DLD1 (cell line): ENCODE results near the gene MMS19.
"Not testable (repeated sequence)": the region's sequence is repeated elsewhere in the genome, so short reads cannot be mapped to it uniquely, and the experiment has no call there.

Source experiments
- in situ Hi-C: cut with HindIII; loops from 2 replicates; pipeline ENCODE4 v1.10.0; 2017; ENCODE audit warnings: low sequenced_read_pairs

Gene MMS19

DNA sequence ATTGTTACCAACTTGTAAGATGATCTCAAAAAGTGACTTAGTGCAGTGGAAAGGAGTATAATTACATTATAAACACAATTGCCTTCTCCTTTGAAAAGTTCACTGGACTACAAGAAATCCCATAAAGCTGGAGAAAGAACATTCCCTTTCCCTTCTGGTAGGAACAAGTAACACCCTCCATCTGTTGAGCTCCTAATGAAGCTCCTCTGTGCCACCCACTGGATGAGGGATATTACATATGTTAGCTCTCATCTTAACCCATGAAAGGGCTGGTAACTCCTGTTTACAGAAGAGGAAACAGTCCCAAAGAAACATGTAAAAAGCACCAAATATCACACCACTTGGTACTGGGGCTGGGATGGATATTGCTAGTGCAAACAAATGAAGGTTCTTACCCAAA is 64.2 kb downstream of the MMS19 start:
- in situ Hi-C loops: no loop called here

DNA sequence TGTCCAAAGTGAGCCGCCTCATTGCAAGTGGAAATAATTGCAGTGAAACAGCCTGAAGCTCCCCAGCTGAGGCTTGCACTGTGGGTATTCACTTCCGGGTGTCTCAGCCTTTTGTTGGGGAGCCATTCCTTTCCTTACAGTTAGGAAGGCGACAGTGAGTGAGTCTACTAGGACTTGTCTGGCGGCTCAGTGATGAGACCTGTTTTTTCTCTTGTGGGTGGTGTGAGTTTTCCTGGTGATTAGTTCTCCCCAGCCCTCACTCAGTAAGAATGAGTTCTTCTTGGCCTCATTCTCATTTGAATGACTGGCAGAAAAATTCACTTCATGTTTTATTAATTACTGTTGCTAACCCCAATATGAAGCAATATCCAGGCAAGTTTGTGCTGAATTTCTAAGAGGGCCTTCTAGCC is 69.6 kb downstream of the MMS19 start:
- in situ Hi-C loops: no loop called here

DNA sequence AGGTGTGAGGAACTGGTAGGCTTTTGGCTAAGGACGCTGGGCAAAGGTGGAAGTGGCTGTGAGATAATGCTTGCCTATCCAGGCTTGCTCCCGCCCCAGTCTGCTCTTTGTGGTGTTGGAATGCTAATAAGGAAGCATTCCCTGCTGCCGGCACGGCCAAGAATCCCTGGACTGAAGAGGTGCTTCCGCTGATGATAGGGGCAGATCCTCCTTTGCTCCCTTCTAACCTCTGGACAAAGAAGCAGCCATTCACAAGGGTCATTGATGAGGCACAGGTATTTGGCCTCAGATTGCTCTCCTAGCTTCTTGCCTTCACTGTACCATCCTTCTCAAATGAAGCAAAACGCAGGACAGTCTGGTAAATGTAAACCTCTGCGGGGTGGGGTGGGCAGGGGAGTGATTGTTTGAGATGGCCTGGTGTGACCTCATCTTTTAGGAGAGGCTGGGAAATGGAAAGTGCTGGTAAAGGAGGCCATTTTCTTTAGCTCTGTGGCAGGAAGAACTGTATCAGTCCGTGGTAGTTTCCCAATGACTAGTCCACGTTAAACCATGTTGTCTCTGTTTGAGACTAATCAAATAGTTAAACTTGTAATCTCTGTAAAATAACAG is 70.5 kb downstream of the MMS19 start:
- in situ Hi-C loops: no loop called here

DNA sequence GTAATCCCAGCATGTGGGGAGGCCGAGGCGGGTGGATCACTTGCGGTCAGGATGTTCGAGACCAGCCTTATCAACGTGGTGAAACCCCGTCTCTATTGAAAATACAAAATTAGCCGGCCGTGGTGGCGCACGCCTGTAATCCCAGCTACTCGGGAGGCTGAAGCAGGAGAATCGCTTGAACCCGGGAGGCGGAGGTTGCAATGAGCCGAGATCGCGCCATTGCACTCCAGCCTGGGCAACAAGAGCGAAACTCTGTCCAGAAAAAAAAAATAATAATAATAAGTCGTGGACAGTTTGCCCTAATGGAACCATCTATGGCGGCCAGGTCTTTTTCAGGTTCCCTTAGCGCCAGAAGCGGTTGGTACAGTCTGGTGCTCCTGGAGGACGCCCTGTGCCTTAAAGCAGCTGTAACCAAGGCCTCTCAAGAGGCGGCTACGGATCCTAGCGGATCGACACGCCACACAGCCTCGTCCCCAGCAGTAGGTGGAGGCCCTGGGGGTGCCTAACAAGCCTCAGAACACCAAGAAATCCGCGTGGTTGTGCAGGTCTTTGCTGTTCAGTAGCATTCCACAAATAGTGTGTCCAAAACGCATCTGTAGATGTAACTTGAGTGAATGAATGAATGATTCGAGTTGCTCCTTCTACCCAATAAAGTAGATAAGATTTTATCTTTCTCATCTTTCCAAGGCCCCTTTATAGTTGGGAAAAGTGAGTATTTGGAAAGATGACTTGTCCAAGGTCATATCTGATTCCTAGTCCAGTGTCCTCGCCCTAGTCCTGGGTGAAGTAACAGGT is 71.2 kb downstream of the MMS19 start:
- in situ Hi-C loops: no loop called here

DNA sequence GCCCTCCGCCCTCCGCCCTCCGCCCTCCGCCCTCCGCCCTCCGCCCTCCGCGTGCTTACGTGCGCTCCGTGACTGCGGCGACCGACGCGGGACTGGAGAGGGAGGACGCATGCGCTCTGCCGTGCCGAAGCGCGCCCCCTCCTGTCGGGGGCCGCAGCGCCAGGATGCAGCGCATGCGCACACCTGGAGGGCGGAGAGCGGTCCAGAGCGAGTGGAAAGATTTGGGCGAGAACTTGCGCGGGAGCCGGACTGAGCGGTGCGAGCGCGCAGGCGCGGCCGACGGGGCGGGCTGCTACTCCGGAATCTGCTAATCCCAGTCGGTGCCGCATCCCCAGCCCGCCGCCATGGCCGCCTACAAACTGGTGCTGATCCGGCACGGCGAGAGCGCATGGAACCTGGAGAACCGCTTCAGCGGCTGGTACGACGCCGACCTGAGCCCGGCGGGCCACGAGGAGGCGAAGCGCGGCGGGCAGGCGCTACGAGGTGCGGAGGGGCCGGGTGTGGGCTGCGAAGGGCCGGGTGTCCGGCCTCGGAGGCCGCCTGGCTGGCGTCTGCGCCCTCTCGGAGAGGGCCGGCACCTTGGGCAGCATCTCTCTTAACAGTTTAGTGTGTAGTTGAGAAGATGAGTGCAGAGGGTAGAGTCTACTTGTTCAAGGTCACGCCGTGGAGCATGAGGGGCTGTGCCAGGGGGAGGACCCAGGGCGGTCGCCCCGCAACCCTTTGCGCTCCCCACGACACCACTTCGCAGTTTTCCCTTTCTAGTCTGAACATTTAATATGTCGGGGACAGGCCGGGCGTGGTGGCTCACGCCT is 72.1 kb downstream of the MMS19 start, which contains the start of gene PGAM1:
TSS of gene PGAM1 (plus strand) at position 228 of the 812 bp plus-strand sequence. CDS start at position 345, 117 bp downstream.
- in situ Hi-C loops: no loop called here

DNA sequence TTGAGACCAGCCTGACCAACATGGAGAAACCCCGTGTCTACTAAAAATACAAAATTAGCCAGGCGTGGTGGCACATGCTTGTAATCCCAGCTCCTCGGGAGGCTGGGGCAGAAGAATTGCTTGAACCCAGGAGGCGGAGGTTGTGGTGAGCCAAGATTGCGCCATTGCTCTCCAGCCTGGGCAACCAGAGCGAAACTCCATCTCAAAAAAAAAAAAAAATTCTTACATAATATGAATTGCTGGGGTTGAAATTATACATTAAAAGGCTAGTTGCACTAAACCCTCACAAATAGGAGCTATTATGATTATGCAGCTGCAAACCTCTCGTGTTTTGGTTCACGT is 74.5 kb downstream of the MMS19 start:
- in situ Hi-C loops: not testable (repeated sequence)

DNA sequence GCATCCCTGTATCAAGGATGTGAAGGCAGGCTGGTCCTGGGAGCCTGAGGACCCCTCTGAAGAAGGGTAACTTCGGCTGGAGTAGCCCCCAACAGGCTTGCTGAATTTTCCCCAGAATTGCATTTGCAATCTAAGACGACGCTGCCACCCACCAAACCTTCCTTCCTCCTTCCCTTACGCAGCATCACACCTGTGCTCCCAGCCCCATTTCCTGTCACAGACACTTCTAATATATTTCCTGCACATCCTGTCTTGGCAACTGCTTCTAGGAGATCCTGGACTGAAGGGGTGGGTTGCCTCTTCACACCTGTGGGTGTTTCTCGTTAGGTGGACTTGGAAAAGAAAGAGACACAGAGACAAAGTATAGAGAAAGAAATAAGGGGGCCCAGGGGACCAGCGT is 81.7 kb downstream of the MMS19 start:
- in situ Hi-C loops: no loop called here

DNA sequence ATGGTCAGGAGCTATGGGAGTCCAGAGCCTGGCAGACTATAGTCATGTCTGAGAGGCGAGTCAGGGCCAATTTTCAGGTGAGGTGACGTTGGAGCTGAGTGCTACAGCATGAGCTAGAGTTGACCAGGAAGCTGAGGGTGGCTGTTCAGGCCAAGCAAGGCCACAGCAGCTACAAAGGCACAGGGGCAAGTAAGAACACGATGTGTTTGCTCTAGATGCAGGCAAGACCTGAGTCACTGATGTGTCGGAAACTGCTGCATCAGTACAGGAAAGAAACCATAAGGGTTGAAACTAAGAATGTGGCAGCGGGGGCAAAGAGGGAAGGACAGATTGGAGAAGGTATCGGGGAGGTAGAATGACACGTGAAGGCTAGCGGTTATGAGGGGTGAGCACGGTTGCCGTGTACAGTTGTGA is 85.3 kb downstream of the MMS19 start:
- in situ Hi-C loops: no loop called here

DNA sequence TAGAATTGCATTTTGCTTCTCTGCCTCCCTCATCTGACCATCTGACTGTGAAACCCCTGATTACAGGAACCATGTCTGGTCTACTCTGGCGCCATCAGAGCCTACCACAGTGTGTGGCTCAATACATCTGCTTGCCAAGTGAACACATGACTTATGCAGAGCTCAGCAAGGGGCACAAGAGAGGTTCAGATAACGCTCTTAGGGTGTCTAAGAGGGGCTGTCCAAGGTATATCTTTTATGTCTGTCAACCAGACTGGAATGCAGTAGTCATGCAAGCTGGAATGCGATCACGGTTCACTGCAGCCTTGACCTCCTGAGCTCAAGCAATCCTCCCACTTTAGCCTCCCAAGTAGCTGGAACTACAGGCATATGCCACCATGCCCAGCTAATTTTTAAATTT is 86.8 kb downstream of the MMS19 start:
- in situ Hi-C loops: no loop called here

DNA sequence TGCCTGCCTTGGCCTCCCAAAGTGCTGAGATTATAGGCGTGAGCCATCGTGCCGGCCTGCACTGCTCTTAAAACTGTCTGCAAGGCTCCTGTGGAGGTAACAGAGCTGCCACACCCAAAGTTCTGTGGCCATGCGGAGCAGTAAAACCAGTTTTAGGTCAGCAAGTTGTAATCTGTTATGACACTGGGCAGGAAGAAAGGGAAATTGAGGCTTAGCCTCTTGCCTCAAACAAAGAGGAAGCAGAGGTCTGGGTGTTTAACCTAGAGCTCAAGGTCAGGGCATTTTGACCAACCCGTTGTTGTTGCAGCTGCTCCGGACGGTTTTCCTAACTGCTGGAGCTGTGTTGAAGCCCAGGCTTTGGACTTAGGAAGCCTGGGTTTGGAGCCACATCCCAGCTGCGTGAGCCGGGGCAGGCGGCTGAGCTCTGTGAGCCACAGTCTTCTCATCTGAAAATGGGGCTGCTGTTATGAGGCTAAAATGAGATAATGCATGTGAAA is 89.7 kb downstream of the MMS19 start:
- in situ Hi-C loops: no loop called here
